Coronary artery (tissue), 2 donors: ENCODE measurements around the gene ZNF609.

ENCODE experiments used
- DNase-seq: peaks from one replicate; pipeline ENCODE4 v3.0.0-alpha.2; 2017; ENCODE audit warnings: low spot score
- H3K27ac ChIP-seq, 2 donors: fragments of 200-600 bp; sonication (generic); one replicate each; pipeline ENCODE4 v1.5.1; 2016 to 2019
- H3K4me3 ChIP-seq: fragments of 200-600 bp; sonication (generic); 2 replicates; pipeline ENCODE4 v1.5.1; 2016; ENCODE audit warnings: mild to moderate bottlenecking, moderate library complexity
- TF ChIP-seq, protein P1 (sequence below): fragments of 200-600 bp; sonication (generic); IDR thresholded peaks from one replicate; pipeline ENCODE4 v1.5.1; 2019; ENCODE audit warnings: antibody characterized with exemption

Gene ZNF609

DNA sequence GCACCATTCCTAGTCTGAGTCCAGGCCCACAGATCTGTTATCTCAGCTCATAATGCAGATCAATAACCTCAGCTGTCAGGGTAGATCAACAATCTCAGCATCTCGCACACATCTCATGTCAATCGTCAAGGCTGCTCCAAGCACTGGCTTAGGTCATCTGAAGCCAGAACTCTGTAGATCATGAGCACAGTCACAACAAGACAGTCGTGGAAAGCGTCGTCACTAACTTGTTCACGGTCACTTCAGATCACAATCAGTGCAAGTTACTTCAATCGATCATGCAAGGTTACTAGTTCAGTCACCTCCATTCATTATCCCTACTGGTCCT lies 243.2 kb downstream of the ZNF609 start:
- TF ChIP-seq, protein P1, sequence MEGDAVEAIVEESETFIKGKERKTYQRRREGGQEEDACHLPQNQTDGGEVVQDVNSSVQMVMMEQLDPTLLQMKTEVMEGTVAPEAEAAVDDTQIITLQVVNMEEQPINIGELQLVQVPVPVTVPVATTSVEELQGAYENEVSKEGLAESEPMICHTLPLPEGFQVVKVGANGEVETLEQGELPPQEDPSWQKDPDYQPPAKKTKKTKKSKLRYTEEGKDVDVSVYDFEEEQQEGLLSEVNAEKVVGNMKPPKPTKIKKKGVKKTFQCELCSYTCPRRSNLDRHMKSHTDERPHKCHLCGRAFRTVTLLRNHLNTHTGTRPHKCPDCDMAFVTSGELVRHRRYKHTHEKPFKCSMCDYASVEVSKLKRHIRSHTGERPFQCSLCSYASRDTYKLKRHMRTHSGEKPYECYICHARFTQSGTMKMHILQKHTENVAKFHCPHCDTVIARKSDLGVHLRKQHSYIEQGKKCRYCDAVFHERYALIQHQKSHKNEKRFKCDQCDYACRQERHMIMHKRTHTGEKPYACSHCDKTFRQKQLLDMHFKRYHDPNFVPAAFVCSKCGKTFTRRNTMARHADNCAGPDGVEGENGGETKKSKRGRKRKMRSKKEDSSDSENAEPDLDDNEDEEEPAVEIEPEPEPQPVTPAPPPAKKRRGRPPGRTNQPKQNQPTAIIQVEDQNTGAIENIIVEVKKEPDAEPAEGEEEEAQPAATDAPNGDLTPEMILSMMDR = no peak
- peak overlapping the region; percentile 99 for H3K4me3 ChIP-seq
- DNase-seq = no peak

DNA sequence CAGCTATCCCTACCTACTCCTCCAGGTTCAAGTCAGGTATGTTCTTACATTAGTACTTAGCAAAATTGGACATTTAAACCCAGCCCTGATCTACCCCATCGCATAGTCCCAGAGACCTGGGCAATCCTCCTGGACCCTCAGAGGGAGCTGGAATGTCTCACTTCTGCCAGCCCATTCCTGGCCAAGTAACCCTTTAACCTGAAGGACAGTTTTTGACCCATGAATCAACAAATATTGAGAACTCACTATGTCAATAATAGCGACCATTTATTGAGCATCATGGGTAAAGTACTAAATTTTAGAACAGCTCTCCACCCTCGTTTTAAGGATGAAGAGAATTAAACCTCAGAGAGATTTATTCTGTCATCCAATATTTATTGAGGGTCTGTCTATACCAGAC lies 244.6 kb downstream of the ZNF609 start:
- Histone ChIP-seq H3K4me3 (no peak overlapping the region), H3K27ac (no peak overlapping the region)
- TF ChIP-seq, protein P1 = no peak
- DNase-seq = no peak

More for the DNA sequence above, 243.2 kb downstream of the ZNF609 start:
- H3K27ac ChIP-seq = peak overlapping the region; percentile 97 to 99

- Histone ChIP-seq H3K27ac (no peak overlapping the region), H3K4me3 (no peak overlapping the region)
- TF ChIP-seq, protein P1 = no peak
- DNase-seq = no peak
Measured at GRCh38 chr15:64706011-64706911, 245.9 kb downstream of the ZNF609 start.

- Histone ChIP-seq H3K27ac (no peak overlapping the region), H3K4me3 (no peak overlapping the region)
- TF ChIP-seq, protein P1 = no peak
- no peak for DNase-seq
Measured at GRCh38 chr15:64710676-64711428, 250.5 kb downstream of the ZNF609 start.

- H3K27ac ChIP-seq = no peak overlapping the region
Measured at GRCh38 chr15:64712353-64712752, 252.0 kb downstream of the ZNF609 start.

DNA sequence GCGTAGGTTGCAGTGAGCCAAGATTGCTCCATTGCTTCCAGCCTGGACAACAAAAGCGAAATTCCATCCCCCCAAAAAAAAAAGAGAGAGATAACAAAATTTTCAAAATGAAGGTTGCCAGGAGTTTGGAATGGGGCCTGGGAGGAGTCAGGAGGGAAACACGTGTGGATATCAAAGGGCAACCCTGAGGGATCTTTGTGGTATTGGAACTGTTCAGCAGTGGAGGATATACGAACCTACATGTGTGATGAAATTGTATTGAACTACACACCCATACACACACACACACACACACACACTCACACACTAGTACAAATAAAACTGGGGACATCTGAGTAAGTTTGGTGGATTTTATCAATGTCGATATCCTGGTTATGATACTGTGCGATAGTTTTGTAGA lies 253.2 kb downstream of the ZNF609 start:
- TF ChIP-seq, protein P1 = no peak
- no peak overlapping the region for H3K4me3 ChIP-seq
- no peak for DNase-seq
- H3K27ac ChIP-seq = no peak overlapping the region

More at GRCh38 chr15:64712353-64712752, 252.0 kb downstream of the ZNF609 start:
- no peak for DNase-seq
- no peak overlapping the region for H3K4me3 ChIP-seq
- TF ChIP-seq, protein P1 = no peak
